ENCODE data around the gene SEZ6L2.
"Not testable (repeated sequence)": the region's sequence is repeated elsewhere in the genome, so short reads cannot be mapped to it uniquely, and the experiment has no call there.

The SEZ6L2 gene

GRCh38 chr16:29899516-29900101 is at the start of gene SEZ6L2:
Gene SEZ6L2, minus strand, starts transcription at chr16:29899550. Its CDS starts 531 bp downstream, at chr16:29899019.
- DNase-seq (ENCODE audit: low read depth in 2 of 2) = peak; percentile 52 to 57

GRCh38 chr16:29947897-29948296 is 48.5 kb upstream of the SEZ6L2 start:
- no peak for DNase-seq (ENCODE audit: low read depth in 2 of 2)

- no peak for DNase-seq (ENCODE audit: low read depth in 2 of 2)
Observed at GRCh38 chr16:29943846-29944799, 44.8 kb upstream of the SEZ6L2 start.

GRCh38 chr16:29940656-29941055 is 41.3 kb upstream of the SEZ6L2 start:
- no peak for DNase-seq (ENCODE audit: low read depth in 2 of 2)

- not testable (repeated sequence) for DNase-seq (ENCODE audit: low read depth in 2 of 2)
Observed at GRCh38 chr16:29931750-29932149, 32.4 kb upstream of the SEZ6L2 start.

GRCh38 chr16:29927070-29927905 is 27.9 kb upstream of the SEZ6L2 start:
- no peak for DNase-seq (ENCODE audit: low read depth in 2 of 2)

GRCh38 chr16:29926711-29927052 is 27.3 kb upstream of the SEZ6L2 start:
- DNase-seq (ENCODE audit: low read depth in 2 of 2) = no peak

- DNase-seq (ENCODE audit: low read depth in 2 of 2) = peak; percentile 82 to 87
Observed at GRCh38 chr16:29925781-29926710, 26.7 kb upstream of the SEZ6L2 start, which contains the start of gene KCTD13. Gene KCTD13, minus strand, starts transcription at chr16:29926226. Its CDS starts 193 bp downstream, at chr16:29926033.

- no peak for DNase-seq (ENCODE audit: low read depth in 2 of 2)
Observed at GRCh38 chr16:29925105-29925756, 25.9 kb upstream of the SEZ6L2 start.

GRCh38 chr16:29922986-29923501 is 23.7 kb upstream of the SEZ6L2 start:
- DNase-seq (ENCODE audit: low read depth in 2 of 2) = no peak

GRCh38 chr16:29922326-29922725 is 23.0 kb upstream of the SEZ6L2 start:
- DNase-seq (ENCODE audit: low read depth in 2 of 2) = no peak

- DNase-seq (ENCODE audit: low read depth in 2 of 2) = no peak
Observed at GRCh38 chr16:29921034-29921385, 21.7 kb upstream of the SEZ6L2 start.

GRCh38 chr16:29920288-29921033 is 21.1 kb upstream of the SEZ6L2 start:
- DNase-seq (ENCODE audit: low read depth in 2 of 2) = no peak

- DNase-seq (ENCODE audit: low read depth in 2 of 2) = no peak
Observed at GRCh38 chr16:29916979-29917378, 17.6 kb upstream of the SEZ6L2 start.

GRCh38 chr16:29915590-29916247 is 16.4 kb upstream of the SEZ6L2 start:
- no peak for DNase-seq (ENCODE audit: low read depth in 2 of 2)

- no peak for DNase-seq (ENCODE audit: low read depth in 2 of 2)
Observed at GRCh38 chr16:29913514-29913913, 14.2 kb upstream of the SEZ6L2 start.

GRCh38 chr16:29912087-29912486 is 12.7 kb upstream of the SEZ6L2 start:
- no peak for DNase-seq (ENCODE audit: low read depth in 2 of 2)

- DNase-seq (ENCODE audit: low read depth in 2 of 2) = no peak
Observed at GRCh38 chr16:29911676-29912010, 12.3 kb upstream of the SEZ6L2 start.
